Astrocyte (in vitro differentiated cells and primary cell): ENCODE results near the gene TLR5. TPM values are rescaled to one million over a fixed set of nuclear protein-coding genes. Genes with fewer than 3 reads are reported as not detected.

Experiments used
- DNase-seq: peaks from one replicate; pipeline ENCODE4 v3.0.0-alpha.2; 2010; ENCODE audit warnings: low read depth
- FAIRE-seq: peaks from 2 replicates; lab custom pipeline; 2011; peaks lifted over from hg19 to GRCh38; lab: Jason Lieb, UNC
- H2AFZ ChIP-seq: 2 replicates; pipeline ENCODE4 v1.6.0; 2012; ENCODE audit warnings: low read depth, low read length, inconsistent platforms
- H3K27ac ChIP-seq: 2 replicates; pipeline ENCODE4 v1.5.1; 2011; ENCODE audit warnings: low read depth, low read length, inconsistent platforms
- H3K27me3 ChIP-seq: 2 replicates; pipeline ENCODE4 v1.6.0; 2011; ENCODE audit warnings: low read length, inconsistent platforms; ENCODE audit not compliant: insufficient read depth
- H3K36me3 ChIP-seq: 2 replicates; pipeline ENCODE4 v1.5.1; 2011; ENCODE audit warnings: low read length, inconsistent platforms; ENCODE audit not compliant: insufficient read depth
- H3K4me1 ChIP-seq: 2 replicates; pipeline ENCODE4 v1.5.1; 2011; ENCODE audit warnings: low read length, inconsistent platforms; ENCODE audit not compliant: insufficient read depth
- H3K4me2 ChIP-seq: 2 replicates; pipeline ENCODE4 v1.6.0; 2012; ENCODE audit warnings: low read length, inconsistent platforms
- H3K4me3 ChIP-seq: 2 replicates; pipeline ENCODE4 v1.5.1; 2011; ENCODE audit warnings: low read depth, mild to moderate bottlenecking, low read length, inconsistent platforms; ENCODE audit not compliant: insufficient read depth
- H3K79me2 ChIP-seq: 2 replicates; pipeline ENCODE4 v1.6.0; 2012; ENCODE audit warnings: mild to moderate bottlenecking, low read length, inconsistent platforms; ENCODE audit not compliant: insufficient read depth
- H3K9ac ChIP-seq: 2 replicates; pipeline ENCODE4 v1.6.0; 2012; ENCODE audit warnings: mild to moderate bottlenecking, low read length, inconsistent platforms
- H3K9me3 ChIP-seq: 2 replicates; pipeline ENCODE4 v1.5.1; 2012; ENCODE audit warnings: low read depth, mild to moderate bottlenecking, low read length, inconsistent platforms; ENCODE audit not compliant: insufficient read depth
- H4K20me1 ChIP-seq: 2 replicates; pipeline ENCODE4 v1.6.0; 2012; ENCODE audit warnings: low read length, inconsistent platforms; ENCODE audit not compliant: insufficient read depth
- H3K27ac Mint-ChIP-seq: one replicate; pipeline ENCODE4 v1.8.0; 2021; ENCODE audit warnings: mild to moderate bottlenecking, mixed read lengths; ENCODE audit not compliant: unreplicated experiment
- H3K27me3 Mint-ChIP-seq: one replicate; pipeline ENCODE4 v1.8.0; 2021; ENCODE audit warnings: low read depth, mixed read lengths; ENCODE audit not compliant: unreplicated experiment
- H3K36me3 Mint-ChIP-seq: one replicate; pipeline ENCODE4 v1.8.0; 2021; ENCODE audit warnings: low read depth, mixed read lengths; ENCODE audit not compliant: unreplicated experiment
- H3K4me1 Mint-ChIP-seq: one replicate; pipeline ENCODE4 v1.8.0; 2021; ENCODE audit warnings: low read depth, mixed read lengths; ENCODE audit not compliant: unreplicated experiment
- H3K4me3 Mint-ChIP-seq: one replicate; pipeline ENCODE4 v1.8.0; 2021; ENCODE audit warnings: mild to moderate bottlenecking, moderate library complexity, mixed read lengths; ENCODE audit not compliant: unreplicated experiment
- H3K9me3 Mint-ChIP-seq: one replicate; pipeline ENCODE4 v1.8.0; 2021; ENCODE audit warnings: mild to moderate bottlenecking, mixed read lengths; ENCODE audit not compliant: unreplicated experiment
- CTCF ChIP-seq: IDR thresholded peaks from 2 replicates; pipeline ENCODE4 v1.5.1; 2011; ENCODE audit warnings: low read depth, mild to moderate bottlenecking, inconsistent platforms, low read length, moderate library complexity; ENCODE audit not compliant: insufficient read depth
- EZH2 ChIP-seq: IDR thresholded peaks from 2 replicates; pipeline ENCODE4 v1.6.1; 2012; ENCODE audit warnings: mild to moderate bottlenecking, low read length, inconsistent platforms; ENCODE audit not compliant: insufficient read depth
- total RNA-seq: library from RNA; stranded (reverse); gene quantifications from 2 replicates; pipeline ENCODE4 v1.2.1, GENCODE V29; 2021

Gene TLR5
- total RNA-seq, 1 donor from 2014 or later = 1.1 TPM

DNA sequence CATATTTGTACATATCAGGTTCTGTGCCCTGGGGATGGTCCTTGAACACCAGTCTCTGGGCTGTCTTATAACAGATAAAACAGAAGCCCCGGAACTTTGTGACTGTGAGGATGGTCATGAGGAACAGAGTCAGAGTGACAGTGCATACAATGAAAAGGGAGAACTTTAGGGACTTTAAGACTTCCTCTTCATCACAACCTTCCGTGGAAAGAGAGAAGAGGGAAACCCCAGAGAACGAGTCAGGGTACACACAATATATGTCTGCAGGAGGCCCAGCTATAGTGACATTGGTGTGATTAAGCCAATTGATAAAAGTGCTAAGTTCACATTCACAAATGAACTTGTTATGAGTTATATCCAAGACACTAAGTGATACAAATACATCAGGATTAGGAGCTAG is 32.1 kb downstream of the TLR5 start:
- no peak overlapping the region for H3K4me3 Mint-ChIP-seq
- peaks cover 3% of the 10 kb centered on the region for H3K27me3 Mint-ChIP-seq
- Histone ChIP-seq H3K4me2 (no peak overlapping the region), H3K9me3 (no peaks in the 10 kb centered on the region), H3K9ac (no peak overlapping the region), H3K36me3 (no peaks in the 10 kb centered on the region), H4K20me1 (no peaks in the 10 kb centered on the region), H3K79me2 (no peaks in the 10 kb centered on the region), H3K4me1 (no peaks in the 10 kb centered on the region), H3K27ac (no peak overlapping the region), H3K4me3 (no peak overlapping the region), H2AFZ (no peak overlapping the region), H3K27me3 (peaks cover 12% of the 10 kb centered on the region)
- no peak for DNase-seq
- no peak for TF ChIP-seq CTCF
- no peak for TF ChIP-seq EZH2
- H3K9me3 Mint-ChIP-seq = peaks cover 2% of the 10 kb centered on the region
- H3K36me3 Mint-ChIP-seq = no peaks in the 10 kb centered on the region
- FAIRE-seq = no peak
- no peak overlapping the region for H3K27ac Mint-ChIP-seq
- H3K4me1 Mint-ChIP-seq = peaks cover 7% of the 10 kb centered on the region

- Histone ChIP-seq H3K9ac (no peak overlapping the region), H2AFZ (no peak overlapping the region), H3K4me1 (no peaks in the 10 kb centered on the region), H3K27me3 (peaks cover 12% of the 10 kb centered on the region), H3K27ac (no peak overlapping the region), H3K9me3 (no peaks in the 10 kb centered on the region), H3K36me3 (no peaks in the 10 kb centered on the region), H4K20me1 (no peaks in the 10 kb centered on the region), H3K79me2 (no peaks in the 10 kb centered on the region), H3K4me3 (no peak overlapping the region), H3K4me2 (no peak overlapping the region)
- FAIRE-seq = no peak
- Mint-ChIP-seq H3K4me3 (no peak overlapping the region), H3K9me3 (peaks cover 2% of the 10 kb centered on the region), H3K4me1 (peaks cover 7% of the 10 kb centered on the region), H3K36me3 (no peaks in the 10 kb centered on the region), H3K27me3 (peaks cover 3% of the 10 kb centered on the region), H3K27ac (no peak overlapping the region)
- no peak for DNase-seq
- TF ChIP-seq CTCF (no peak), EZH2 (no peak)
These were observed 33.4 kb downstream of the TLR5 start for GRCh38 chr1:223109581-223110026.

DNA sequence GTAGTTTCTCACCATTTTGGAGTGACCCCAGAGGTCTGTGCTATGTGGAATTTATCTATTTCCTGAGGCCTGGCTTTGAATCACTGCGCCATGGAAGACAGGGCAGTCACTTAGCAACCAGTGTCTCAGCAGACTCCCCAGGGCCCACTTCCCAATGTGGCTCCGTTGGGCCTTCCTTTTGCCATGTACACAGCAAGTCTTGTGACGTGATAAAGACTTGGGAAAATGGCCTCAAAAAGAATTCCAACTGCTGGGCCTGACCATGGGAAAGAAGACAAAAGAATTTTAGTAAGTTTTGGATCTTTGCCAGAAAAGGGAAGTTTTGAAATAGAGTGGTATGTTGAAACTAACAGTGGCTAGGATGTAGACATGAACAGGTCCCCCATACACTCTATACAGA is 36.2 kb downstream of the TLR5 start:
- Histone ChIP-seq H3K4me1 (no peaks in the 10 kb centered on the region), H3K4me2 (no peak overlapping the region), H4K20me1 (no peaks in the 10 kb centered on the region), H3K27me3 (peaks cover 8% of the 10 kb centered on the region), H3K79me2 (no peaks in the 10 kb centered on the region), H3K36me3 (no peaks in the 10 kb centered on the region), H3K27ac (no peak overlapping the region), H3K4me3 (no peak overlapping the region), H3K9me3 (no peaks in the 10 kb centered on the region), H3K9ac (no peak overlapping the region), H2AFZ (no peak overlapping the region)
- Mint-ChIP-seq H3K27me3 (no peaks in the 10 kb centered on the region), H3K9me3 (peaks cover under 1% of the 10 kb centered on the region), H3K4me1 (peaks cover 7% of the 10 kb centered on the region), H3K27ac (no peak overlapping the region), H3K4me3 (no peak overlapping the region), H3K36me3 (no peaks in the 10 kb centered on the region)
- TF ChIP-seq CTCF = no peak
- no peak for TF ChIP-seq EZH2
- FAIRE-seq = no peak
- no peak for DNase-seq
